ENCODE results near the gene DUSP16. TPM values are rescaled to one million over a fixed set of nuclear protein-coding genes. Genes with fewer than 3 reads are reported as not detected.
"Not testable (repeated sequence)": the region's sequence is repeated elsewhere in the genome, so short reads cannot be mapped to it uniquely, and the experiment has no call there.

DUSP16 gene
- total RNA-seq, 1 donor from 2014 or later, result 2.0 TPM

- intact Hi-C loops (cut with micrococcal nuclease), result no loop called here
- ATAC-seq (ENCODE audit: low read depth) (no peak), DNase-seq (no peak)
- no peak for TF ChIP-seq CTCF (IDR thresholded peaks at IDR 0.05)
- H3K4me1 Mint-ChIP-seq, result no peaks in the 10 kb centered on the region
- H3K36me3 Mint-ChIP-seq (ENCODE audit: low read depth), result no peaks in the 10 kb centered on the region
- no peak overlapping the region for H3K27ac Mint-ChIP-seq
- POLR2A ChIA-PET, result no interaction called here
- CTCF ChIA-PET, result interaction anchor here (0.6 kb wide), 1 partner anchor 168 kb away, joined by 3 read pairs; no protein-coding TSS in a partner anchor
- H3K27me3 Mint-ChIP-seq, result no peaks in the 10 kb centered on the region
- H3K4me3 Mint-ChIP-seq, result no peak overlapping the region
- H3K9me3 Mint-ChIP-seq, result no peaks in the 10 kb centered on the region
These were observed 34.0 kb downstream of the DUSP16 start for GRCh38 chr12:12528361-12529270.

- Mint-ChIP-seq H3K4me3 (no peak overlapping the region), H3K4me1 (no peaks in the 10 kb centered on the region), H3K27ac (no peak overlapping the region), H3K27me3 (no peaks in the 10 kb centered on the region), H3K9me3 (no peaks in the 10 kb centered on the region), H3K36me3 (ENCODE audit: low read depth) (no peaks in the 10 kb centered on the region)
- intact Hi-C loops (cut with micrococcal nuclease), result no loop called here
- DNase-seq, result no peak
- ChIA-PET POLR2A (no interaction called here), CTCF (interaction anchor here (0.6 kb wide), 1 partner anchor 169 kb away, joined by 3 read pairs; no protein-coding TSS in a partner anchor)
- no peak for TF ChIP-seq CTCF (IDR thresholded peaks at IDR 0.05)
- no peak for ATAC-seq (ENCODE audit: low read depth)
These were observed 34.8 kb downstream of the DUSP16 start for GRCh38 chr12:12527820-12528296.

- no peak for TF ChIP-seq CTCF (IDR thresholded peaks at IDR 0.05)
- DNase-seq, result no peak
- H3K4me3 Mint-ChIP-seq, result no peak overlapping the region
- ATAC-seq (ENCODE audit: low read depth), result no peak
- ChIA-PET CTCF (no interaction called here), POLR2A (no interaction called here)
- no peaks in the 10 kb centered on the region for H3K27me3 Mint-ChIP-seq
- intact Hi-C loops (cut with micrococcal nuclease), result no loop called here
- H3K9me3 Mint-ChIP-seq, result no peaks in the 10 kb centered on the region
- H3K36me3 Mint-ChIP-seq (ENCODE audit: low read depth), result no peaks in the 10 kb centered on the region
- no peaks in the 10 kb centered on the region for H3K4me1 Mint-ChIP-seq
- no peak overlapping the region for H3K27ac Mint-ChIP-seq
These were observed 38.5 kb downstream of the DUSP16 start for GRCh38 chr12:12524128-12524527.

- DNase-seq (no peak), ATAC-seq (ENCODE audit: low read depth) (no peak)
- CTCF ChIA-PET, result interaction anchor here (0.9 kb wide), 1 partner anchor 24 kb away, joined by 5 read pairs; no protein-coding TSS in a partner anchor
- intact Hi-C loops (cut with micrococcal nuclease), result no loop called here
- TF ChIP-seq CTCF (IDR thresholded peaks at IDR 0.05), result no peak
- H3K4me3 Mint-ChIP-seq, result no peak overlapping the region
- no peaks in the 10 kb centered on the region for H3K4me1 Mint-ChIP-seq
- POLR2A ChIA-PET, result no interaction called here
- no peaks in the 10 kb centered on the region for H3K9me3 Mint-ChIP-seq
- H3K27me3 Mint-ChIP-seq, result no peaks in the 10 kb centered on the region
- H3K36me3 Mint-ChIP-seq (ENCODE audit: low read depth), result no peaks in the 10 kb centered on the region
- H3K27ac Mint-ChIP-seq, result no peak overlapping the region
These were observed 39.4 kb downstream of the DUSP16 start for GRCh38 chr12:12523229-12523628.

GRCh38 chr12:12522657-12523056 lies 40.0 kb downstream of the DUSP16 start:
- H3K36me3 Mint-ChIP-seq (ENCODE audit: low read depth); ATAC-seq (ENCODE audit: low read depth); intact Hi-C loops (cut with micrococcal nuclease); H3K9me3 Mint-ChIP-seq; H3K27ac Mint-ChIP-seq; H3K4me1 Mint-ChIP-seq; DNase-seq; POLR2A ChIA-PET; H3K27me3 Mint-ChIP-seq; H3K4me3 Mint-ChIP-seq: not testable (repeated sequence)
- CTCF ChIA-PET, result interaction anchor here (0.9 kb wide), 1 partner anchor 25 kb away, joined by 5 read pairs; no protein-coding TSS in a partner anchor
